DMS153 treated with DMSO at 0.1 percent for 48 hours (cell line): ENCODE data around the gene OXSM.
A peak's percentile ranks its signal among the peaks of the same experiment; 100 is the strongest.

Source experiments
- DNase-seq: peaks from one replicate; lab custom pipeline; 2025; ENCODE audit not compliant: unreplicated experiment; lab: John Stamatoyannopoulos, UW

Gene OXSM

GRCh38 chr3:25789596-25790556 is at the start of gene OXSM:
Gene OXSM, plus strand, starts transcription at chr3:25790090. Its CDS starts 931 bp downstream, at chr3:25791021.
- DNase-seq = peak; percentile 16

- DNase-seq = no peak
Observed at GRCh38 chr3:25744470-25744869, 45.4 kb upstream of the OXSM start.

- DNase-seq = no peak
Observed at GRCh38 chr3:25747033-25747432, 42.9 kb upstream of the OXSM start.

- DNase-seq = no peak
Observed at GRCh38 chr3:25748189-25748588, 41.7 kb upstream of the OXSM start.

- DNase-seq = no peak
Observed at GRCh38 chr3:25749031-25749581, 40.8 kb upstream of the OXSM start.

GRCh38 chr3:25751048-25751447 is 38.8 kb upstream of the OXSM start:
- DNase-seq = no peak

- DNase-seq = no peak
Observed at GRCh38 chr3:25751725-25752124, 38.2 kb upstream of the OXSM start.

- no peak for DNase-seq
Observed at GRCh38 chr3:25768851-25769250, 21.0 kb upstream of the OXSM start.

- DNase-seq = no peak
Observed at GRCh38 chr3:25775936-25776335, 14.0 kb upstream of the OXSM start.

GRCh38 chr3:25780618-25781017 is 9.3 kb upstream of the OXSM start:
- no peak for DNase-seq

- DNase-seq = no peak
Observed at GRCh38 chr3:25781145-25781757, 8.6 kb upstream of the OXSM start.

- no peak for DNase-seq
Observed at GRCh38 chr3:25781758-25782594, 7.9 kb upstream of the OXSM start.

GRCh38 chr3:25782636-25782937 is 7.3 kb upstream of the OXSM start:
- no peak for DNase-seq

- no peak for DNase-seq
Observed at GRCh38 chr3:25782938-25783660, 6.8 kb upstream of the OXSM start, which contains the start of gene NGLY1. Gene NGLY1, minus strand, starts transcription at chr3:25783443. Its CDS starts 53 bp downstream, at chr3:25783390.

- no peak for DNase-seq
Observed at GRCh38 chr3:25783661-25784512, 6.0 kb upstream of the OXSM start.

- no peak for DNase-seq
Observed at GRCh38 chr3:25784971-25785370, 4.9 kb upstream of the OXSM start.

GRCh38 chr3:25785826-25786225 is 4.1 kb upstream of the OXSM start:
- DNase-seq = no peak

- DNase-seq = no peak
Observed at GRCh38 chr3:25787689-25788088, 2.2 kb upstream of the OXSM start.

- no peak for DNase-seq
Observed at GRCh38 chr3:25789209-25789595, 688 bp upstream of the OXSM start.

GRCh38 chr3:25801786-25802185 is 11.9 kb downstream of the OXSM start:
- no peak for DNase-seq
